Mucosa of rectum (tissue), 2 donors: Measurements from ENCODE around the gene FXYD2.
A peak's percentile ranks its signal among the peaks of the same experiment; 100 is the strongest.

ENCODE experiments used
- H3K27ac ChIP-seq, 2 donors: one replicate each; pipeline ENCODE4 v1.7.0; 2013; ENCODE audit warnings: inconsistent platforms in 2 of 2, low read depth in 2 of 2, low read length in 2 of 2
- H3K27me3 ChIP-seq, 2 donors: one replicate each; pipeline ENCODE4 v1.7.0; 2013; ENCODE audit warnings: low read length in 2 of 2; ENCODE audit not compliant: control insufficient read depth in 2 of 2, insufficient read depth in 2 of 2
- H3K36me3 ChIP-seq, 2 donors: one replicate each; pipeline ENCODE4 v1.7.0; 2013; ENCODE audit warnings: low read length in 2 of 2; ENCODE audit not compliant: control insufficient read depth in 2 of 2, insufficient read depth in 2 of 2
- H3K4me1 ChIP-seq, 2 donors: one replicate each; pipeline ENCODE4 v1.7.0; 2013; ENCODE audit warnings: low read length in 2 of 2, mild to moderate bottlenecking in 1 of 2; ENCODE audit not compliant: control insufficient read depth in 2 of 2, insufficient read depth in 2 of 2
- H3K4me3 ChIP-seq, 2 donors: one replicate each; pipeline ENCODE4 v1.7.0; 2013; ENCODE audit warnings: low read length in 2 of 2
- H3K9ac ChIP-seq, 2 donors: one replicate each; pipeline ENCODE4 v1.7.0; 2013; ENCODE audit warnings: low read length in 2 of 2, low read depth in 1 of 2, mild to moderate bottlenecking in 1 of 2
- H3K9me3 ChIP-seq, 2 donors: one replicate each; pipeline ENCODE4 v1.7.0; 2013; ENCODE audit warnings: low read length in 2 of 2; ENCODE audit not compliant: control insufficient read depth in 2 of 2
- donor health status: healthy.
- donor health status: Normal muscosa, but diverticular disease.

FXYD2 gene

DNA sequence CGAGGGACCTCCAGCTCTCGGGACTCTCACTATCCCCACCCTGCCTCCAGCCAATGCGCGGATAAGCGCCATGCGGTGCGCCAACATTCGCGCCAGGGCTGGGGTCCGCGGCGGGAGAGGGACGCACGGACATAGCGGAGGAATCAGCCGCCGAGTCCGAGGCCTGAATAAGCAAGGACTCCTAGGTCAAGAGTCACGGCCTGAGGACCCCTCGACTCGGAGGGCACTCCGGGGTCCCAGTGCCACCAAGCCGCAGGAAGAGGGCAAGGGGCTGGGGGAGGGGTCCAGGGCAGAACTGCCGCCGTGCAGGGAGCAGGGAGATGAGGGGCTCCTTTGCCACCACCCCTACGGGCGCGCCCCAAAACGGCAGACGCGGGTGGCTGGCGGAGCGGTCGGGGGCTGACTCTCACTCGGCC, 28.1 kb downstream of the FXYD2 start:
- H3K4me1 ChIP-seq, result peaks cover 8 to 11% of the 10 kb centered on the region in 2 donors
- H3K27me3 ChIP-seq, result peaks cover 17 to 20% of the 10 kb centered on the region in 2 donors
- peak overlapping the region in 1 of 2 donors; percentile 30 for H3K9ac ChIP-seq
- no peaks in the 10 kb centered on the region for H3K36me3 ChIP-seq
- no peaks in the 10 kb centered on the region for H3K9me3 ChIP-seq
- peak overlapping the region; percentile 49 to 56 for H3K4me3 ChIP-seq
- H3K27ac ChIP-seq, result no peak overlapping the region

DNA sequence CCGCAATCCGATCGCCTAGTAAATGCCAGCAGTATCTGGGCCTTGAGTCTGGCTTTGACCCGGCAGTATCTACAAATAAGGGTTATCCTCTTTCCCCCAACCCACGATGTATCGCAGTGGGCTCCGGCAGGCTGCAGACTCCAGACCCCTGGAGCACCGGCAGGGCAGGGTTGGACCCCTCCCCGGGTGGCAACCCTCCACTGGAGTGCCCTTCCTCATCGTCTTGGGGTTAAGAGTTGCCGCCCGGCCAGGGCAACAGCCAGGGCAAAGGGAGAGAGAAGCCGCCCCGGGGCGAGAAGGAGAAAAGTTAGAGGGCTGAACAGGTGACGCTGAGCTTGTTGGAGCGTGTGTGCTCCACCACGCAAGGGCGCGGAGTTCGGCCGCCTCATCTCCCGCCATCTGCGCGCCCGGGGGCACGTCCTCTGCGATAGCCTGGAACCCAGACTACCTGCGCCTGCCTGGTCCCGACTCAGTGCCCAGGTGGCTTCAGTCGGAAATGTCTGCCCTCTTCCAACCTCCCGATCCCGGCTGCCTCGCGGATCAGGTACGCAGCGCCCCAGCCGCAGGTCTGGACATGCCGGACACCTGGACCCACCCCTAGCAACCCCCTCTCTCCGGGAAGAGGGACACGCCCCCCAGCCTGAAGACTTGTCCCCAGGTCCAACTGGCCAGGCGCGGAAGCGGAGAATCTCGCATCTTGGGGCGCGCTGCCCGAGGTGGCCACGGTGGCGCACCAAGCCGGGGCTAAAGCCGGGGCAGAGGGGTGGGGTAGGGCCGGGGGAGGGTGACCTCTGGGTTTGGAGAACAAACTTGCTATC, 28.7 kb downstream of the FXYD2 start:
- H3K36me3 ChIP-seq, result no peaks in the 10 kb centered on the region
- peak overlapping the region; percentile 49 to 56 for H3K4me3 ChIP-seq
- H3K27ac ChIP-seq, result no peak overlapping the region
- peak overlapping the region in 1 of 2 donors; percentile 30 for H3K9ac ChIP-seq
- H3K27me3 ChIP-seq, result peaks cover 17 to 20% of the 10 kb centered on the region in 2 donors
- no peaks in the 10 kb centered on the region for H3K9me3 ChIP-seq
- H3K4me1 ChIP-seq, result peaks cover 8 to 11% of the 10 kb centered on the region in 2 donors

DNA sequence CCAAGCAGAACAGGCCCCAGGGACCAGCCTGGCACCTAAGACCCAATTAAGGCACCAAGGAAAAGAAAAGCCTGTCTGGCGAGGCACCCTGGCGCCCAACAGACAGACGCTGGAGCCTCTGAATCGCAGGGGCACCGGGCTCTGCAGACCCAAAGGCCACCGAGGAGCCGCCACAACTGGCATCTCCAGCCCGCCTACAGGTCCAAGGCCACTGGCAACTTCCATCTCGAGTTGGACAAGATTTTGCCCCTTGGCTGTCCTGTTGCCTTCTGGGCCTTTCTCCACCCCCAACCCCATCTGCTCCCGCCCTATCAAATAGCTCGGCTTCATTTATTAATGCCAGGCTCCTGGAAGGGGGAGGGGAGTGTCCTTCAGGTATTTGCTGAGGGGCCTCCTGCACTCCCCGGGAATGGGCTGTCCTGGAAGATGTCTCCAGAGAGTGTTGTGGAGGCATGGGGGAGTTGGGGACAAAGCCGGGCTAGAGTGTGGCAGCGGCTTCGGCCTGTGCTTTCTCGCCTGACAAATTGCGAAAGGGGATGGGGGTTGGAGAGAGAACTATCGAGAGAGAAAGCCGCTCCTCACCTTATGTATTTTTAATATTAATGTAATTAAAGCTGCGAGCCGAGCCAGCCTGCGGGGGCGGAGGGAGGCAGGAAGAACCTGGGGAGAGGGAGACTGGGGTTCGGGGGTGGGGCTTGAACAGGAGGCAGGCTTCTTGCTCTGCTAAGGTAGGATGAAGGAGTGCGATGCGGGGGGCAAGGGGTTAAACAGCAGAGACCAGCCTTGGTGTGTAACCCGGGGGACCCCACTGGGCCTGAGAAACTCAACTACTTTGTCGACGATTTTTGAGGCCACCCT, 29.5 kb downstream of the FXYD2 start:
- H3K4me3 ChIP-seq, result peak overlapping the region in 1 of 2 donors; percentile 49
- no peaks in the 10 kb centered on the region for H3K9me3 ChIP-seq
- peaks cover 8 to 11% of the 10 kb centered on the region in 2 donors for H3K4me1 ChIP-seq
- no peak overlapping the region for H3K27ac ChIP-seq
- peaks cover 17 to 20% of the 10 kb centered on the region in 2 donors for H3K27me3 ChIP-seq
- no peak overlapping the region for H3K9ac ChIP-seq
- no peaks in the 10 kb centered on the region for H3K36me3 ChIP-seq

DNA sequence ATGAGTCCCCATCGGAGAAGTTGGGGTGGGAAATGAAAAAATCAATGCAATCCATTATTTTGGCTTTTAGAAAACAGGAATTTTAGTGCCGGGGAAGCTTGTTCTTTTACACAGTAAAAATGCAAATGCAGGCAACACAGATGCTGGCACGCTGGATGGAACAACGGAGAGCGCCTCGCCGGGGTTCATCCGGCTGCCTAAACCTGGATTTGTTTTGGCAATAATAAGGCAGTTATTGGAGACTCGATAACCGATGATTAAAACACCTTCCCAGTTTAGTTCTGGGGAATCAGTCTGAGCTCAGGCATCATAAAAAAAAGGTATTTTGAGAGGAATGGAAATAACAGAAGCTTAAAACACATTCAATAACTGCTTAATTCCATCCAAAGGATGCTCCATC, 30.4 kb downstream of the FXYD2 start:
- Histone ChIP-seq H3K27me3 (peaks cover 20% of the 10 kb centered on the region in 2 donors), H3K36me3 (no peaks in the 10 kb centered on the region), H3K9me3 (no peaks in the 10 kb centered on the region), H3K4me3 (no peak overlapping the region), H3K9ac (no peak overlapping the region), H3K27ac (no peak overlapping the region), H3K4me1 (peaks cover 8% of the 10 kb centered on the region in 2 donors)

DNA sequence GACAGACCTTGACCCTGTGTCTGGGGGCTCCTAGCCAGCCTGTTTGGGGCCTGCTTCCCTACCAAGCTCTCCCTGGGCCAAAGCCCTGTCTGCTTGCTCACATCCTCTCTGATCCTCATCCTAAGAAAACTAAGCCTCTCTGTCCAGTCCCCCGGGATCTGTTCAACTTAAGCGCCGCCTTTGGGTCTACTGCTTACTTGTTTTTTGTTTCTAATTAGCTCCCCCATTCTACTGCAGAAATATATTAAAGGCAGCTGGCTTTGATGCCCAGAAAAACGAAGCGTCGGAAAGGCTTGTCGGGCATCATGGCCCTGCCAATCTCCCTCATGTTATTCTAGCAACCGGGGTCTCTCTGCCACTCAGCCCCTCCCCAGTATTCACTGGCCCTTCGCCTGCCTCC, 31.0 kb downstream of the FXYD2 start:
- Histone ChIP-seq H3K9me3 (no peaks in the 10 kb centered on the region), H3K36me3 (no peaks in the 10 kb centered on the region), H3K27ac (no peak overlapping the region), H3K4me3 (no peak overlapping the region), H3K9ac (no peak overlapping the region), H3K4me1 (peaks cover 8% of the 10 kb centered on the region in 2 donors), H3K27me3 (peaks cover 20% of the 10 kb centered on the region in 2 donors)

DNA sequence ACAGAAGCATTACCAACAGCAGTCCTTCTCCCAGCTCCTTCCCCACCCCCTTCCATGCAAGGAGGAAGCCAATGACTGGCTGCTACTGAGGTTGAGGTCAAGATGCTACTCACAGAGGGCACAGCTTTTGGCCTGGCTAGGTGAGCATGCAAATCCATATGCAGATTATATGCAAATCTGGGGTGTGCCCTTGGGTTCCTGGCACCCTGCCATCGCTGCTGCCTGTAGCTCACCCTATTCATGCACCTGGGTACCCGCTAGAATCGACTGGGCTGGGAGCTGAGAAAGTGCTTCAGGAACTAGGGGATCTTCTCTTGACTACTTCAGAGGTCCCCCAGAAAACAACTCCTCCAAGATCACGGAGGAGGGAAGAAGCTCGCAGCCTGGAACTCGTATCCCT, 31.6 kb downstream of the FXYD2 start:
- H3K9ac ChIP-seq, result no peak overlapping the region
- no peak overlapping the region for H3K4me3 ChIP-seq
- no peaks in the 10 kb centered on the region for H3K9me3 ChIP-seq
- H3K27me3 ChIP-seq, result peaks cover 20 to 21% of the 10 kb centered on the region in 2 donors
- no peak overlapping the region for H3K27ac ChIP-seq
- H3K4me1 ChIP-seq, result peaks cover 8% of the 10 kb centered on the region in 2 donors
- no peaks in the 10 kb centered on the region for H3K36me3 ChIP-seq

DNA sequence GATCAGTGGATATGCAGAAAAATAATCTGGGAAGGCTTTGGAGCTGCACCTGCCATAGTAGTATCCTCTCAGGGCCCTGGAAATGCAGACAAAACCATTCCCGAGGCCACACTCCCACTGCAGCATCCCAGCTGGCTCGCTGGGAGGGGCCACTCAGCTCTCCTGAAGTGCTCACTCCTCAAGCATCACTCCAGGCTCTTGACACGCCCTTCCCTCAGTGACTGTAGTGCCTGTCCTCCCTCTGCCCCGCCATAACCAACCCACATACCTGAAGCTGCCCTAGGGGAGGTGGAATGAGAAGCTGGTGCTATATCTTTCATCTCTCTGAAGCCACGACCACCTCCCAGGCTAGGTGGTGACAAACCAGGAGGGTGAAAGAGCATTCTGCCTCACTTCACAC, 32.3 kb downstream of the FXYD2 start:
- H3K9me3 ChIP-seq, result no peaks in the 10 kb centered on the region
- no peaks in the 10 kb centered on the region for H3K36me3 ChIP-seq
- H3K27ac ChIP-seq, result no peak overlapping the region
- peaks cover 8% of the 10 kb centered on the region in 2 donors for H3K4me1 ChIP-seq
- H3K9ac ChIP-seq, result no peak overlapping the region
- peaks cover 20 to 22% of the 10 kb centered on the region in 2 donors for H3K27me3 ChIP-seq
- H3K4me3 ChIP-seq, result no peak overlapping the region

DNA sequence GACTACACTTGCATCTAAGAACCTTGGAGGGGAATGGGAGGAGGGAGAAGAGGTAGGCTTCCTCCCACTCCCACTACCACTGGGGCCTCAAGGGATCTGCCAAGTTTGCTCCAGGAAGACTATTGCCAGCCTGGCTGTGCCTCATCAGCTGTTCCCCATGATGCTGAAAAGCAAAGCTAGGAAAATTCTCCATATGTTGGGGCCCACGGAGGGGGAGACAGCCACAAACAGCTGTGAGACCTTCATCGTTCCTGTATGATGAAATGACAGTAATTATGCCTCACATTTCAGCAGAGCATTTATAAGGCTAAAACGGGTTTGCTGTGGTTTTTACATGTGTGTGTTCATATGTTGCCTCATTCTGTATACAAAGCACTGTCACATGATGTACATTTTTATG, 34.3 kb downstream of the FXYD2 start:
- H3K4me1 ChIP-seq, result no peaks in the 10 kb centered on the region
- H3K9ac ChIP-seq, result no peak overlapping the region
- no peak overlapping the region for H3K27ac ChIP-seq
- no peaks in the 10 kb centered on the region for H3K9me3 ChIP-seq
- no peaks in the 10 kb centered on the region for H3K36me3 ChIP-seq
- H3K27me3 ChIP-seq, result peaks cover 13 to 15% of the 10 kb centered on the region in 2 donors
- H3K4me3 ChIP-seq, result no peak overlapping the region

DNA sequence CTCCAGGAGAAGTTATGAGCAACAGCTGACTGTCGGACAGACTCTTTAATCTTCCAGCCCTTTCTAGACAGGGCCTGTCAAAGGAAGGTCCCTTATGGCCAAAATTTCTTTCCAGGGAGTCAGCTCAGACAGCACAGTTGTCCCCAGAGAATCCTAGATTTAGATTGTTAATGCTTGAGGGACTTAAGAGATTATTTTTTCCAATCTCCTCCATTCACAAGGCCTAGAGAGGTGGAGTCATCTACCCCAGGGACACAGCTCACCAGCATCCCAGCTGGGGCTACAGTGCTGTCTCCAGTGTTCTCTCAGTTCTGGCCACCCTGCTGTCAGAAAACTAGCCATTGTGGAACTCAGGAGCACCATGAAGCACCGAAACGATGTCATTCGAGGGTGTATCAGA, 35.3 kb downstream of the FXYD2 start:
- Histone ChIP-seq H3K4me1 (no peaks in the 10 kb centered on the region), H3K27ac (no peak overlapping the region)

More for the DNA sequence above, 35.3 kb downstream of the FXYD2 start:
- no peaks in the 10 kb centered on the region for H3K9me3 ChIP-seq
- H3K9ac ChIP-seq, result no peak overlapping the region
- H3K27me3 ChIP-seq, result peaks cover 6 to 13% of the 10 kb centered on the region in 2 donors
- H3K4me3 ChIP-seq, result no peak overlapping the region
- H3K36me3 ChIP-seq, result no peaks in the 10 kb centered on the region
